ENCODE results near the gene OR4D11. TPM values are rescaled to one million over a fixed set of nuclear protein-coding genes. Genes with fewer than 3 reads are reported as not detected.

The OR4D11 gene
- total RNA-seq, 1 experiment from 2014 or later: not detected

- Histone ChIP-seq H3K27ac (ENCODE audit: low read length) (no peak within 1 kb of the TSS), H3K36me3 (ENCODE audit: control insufficient read depth, insufficient read depth, low read length) (no peaks in the 10 kb centered on the region), H3K4me1 (ENCODE audit: control insufficient read depth, insufficient read depth, low read length) (no peaks in the 10 kb centered on the region), H3K9me3 (ENCODE audit: control insufficient read depth, insufficient read depth, low read depth, low read length) (no peaks in the 10 kb centered on the region), H3K4me3 (ENCODE audit: low read depth in 2 of 2, low read length in 2 of 2) (no peak within 1 kb of the TSS), H3K27me3 (ENCODE audit: control insufficient read depth, insufficient read depth, low read length) (peaks cover 4% of the 10 kb centered on the region)
- ATAC-seq: no peak
- in situ Hi-C loops (cut with HindIII; ENCODE audit: low pct_unique_long_range_greater_than_20kb, low sequenced_read_pairs) (no loop called here), intact Hi-C loops (cut with micrococcal nuclease; ENCODE audit: unreplicated experiment) (no loop called here)
- ChIA-PET POLR2A (no interaction called here), CTCF (no interaction called here)
- no peak for DNase-seq (ENCODE audit: low read depth, low spot score)
- TF ChIP-seq CTCF (IDR thresholded peaks at IDR 0.05) (no peak), TCF7L2 (IDR thresholded peaks at IDR 0.05; ENCODE audit: low read depth, low read length) (no peak), REST (IDR thresholded peaks at IDR 0.05; ENCODE audit: insufficient read depth in 1 of 2, low read depth in 2 of 2, low read length in 1 of 2) (no peak), SIN3A (IDR thresholded peaks at IDR 0.05; ENCODE audit: borderline replicate concordance, insufficient read depth, low read depth, low read length) (no peak), POLR2AphosphoS5 (IDR thresholded peaks at IDR 0.05; ENCODE audit: low read depth, low read length) (no peak)
- no TSS peak for BruUV-seq (replicated peaks)
Observed at GRCh38 chr11:59473015-59473414, 30.4 kb upstream of the OR4D11 start, which contains the start of gene OR4D10. OR4D10 (plus strand) TSS chr11:59473315; CDS start chr11:59477430, 4,115 bp downstream.

- TF ChIP-seq TCF7L2 (IDR thresholded peaks at IDR 0.05; ENCODE audit: low read depth, low read length) (no peak), CTCF (IDR thresholded peaks at IDR 0.05) (no peak), SIN3A (IDR thresholded peaks at IDR 0.05; ENCODE audit: borderline replicate concordance, insufficient read depth, low read depth, low read length) (no peak), REST (IDR thresholded peaks at IDR 0.05; ENCODE audit: insufficient read depth in 1 of 2, low read depth in 2 of 2, low read length in 1 of 2) (no peak), POLR2AphosphoS5 (IDR thresholded peaks at IDR 0.05; ENCODE audit: low read depth, low read length) (no peak)
- BruUV-seq (replicated peaks): no TSS peak
- H3K27ac ChIP-seq (ENCODE audit: low read length): no peak overlapping the region
- CTCF ChIA-PET: no interaction called here
- DNase-seq (ENCODE audit: low read depth, low spot score): no peak
- H3K4me1 ChIP-seq (ENCODE audit: control insufficient read depth, insufficient read depth, low read length): no peaks in the 10 kb centered on the region
- ATAC-seq: no peak
- no peaks in the 10 kb centered on the region for H3K36me3 ChIP-seq (ENCODE audit: control insufficient read depth, insufficient read depth, low read length)
- in situ Hi-C loops (cut with HindIII; ENCODE audit: low pct_unique_long_range_greater_than_20kb, low sequenced_read_pairs): no loop called here
- H3K9me3 ChIP-seq (ENCODE audit: control insufficient read depth, insufficient read depth, low read depth, low read length): no peaks in the 10 kb centered on the region
- no peak overlapping the region for H3K4me3 ChIP-seq (ENCODE audit: low read depth in 2 of 2, low read length in 2 of 2)
- intact Hi-C loops (cut with micrococcal nuclease; ENCODE audit: unreplicated experiment): no loop called here
- POLR2A ChIA-PET: interaction anchor here (0.6 kb wide), 1 partner anchor 16 kb away, joined by 7 read pairs; no protein-coding TSS in a partner anchor
- H3K27me3 ChIP-seq (ENCODE audit: control insufficient read depth, insufficient read depth, low read length): peaks cover 4% of the 10 kb centered on the region
Observed at GRCh38 chr11:59475176-59475575, 28.2 kb upstream of the OR4D11 start.
